GM18520 (cell line): Measurements from ENCODE around the gene EFL1.

Source experiments
- ATAC-seq: cut with Tn5 transposase; IDR thresholded peaks from one replicate; pipeline ENCODE4 v1.9.1; 2021; ENCODE audit not compliant: unreplicated experiment

EFL1 gene

DNA sequence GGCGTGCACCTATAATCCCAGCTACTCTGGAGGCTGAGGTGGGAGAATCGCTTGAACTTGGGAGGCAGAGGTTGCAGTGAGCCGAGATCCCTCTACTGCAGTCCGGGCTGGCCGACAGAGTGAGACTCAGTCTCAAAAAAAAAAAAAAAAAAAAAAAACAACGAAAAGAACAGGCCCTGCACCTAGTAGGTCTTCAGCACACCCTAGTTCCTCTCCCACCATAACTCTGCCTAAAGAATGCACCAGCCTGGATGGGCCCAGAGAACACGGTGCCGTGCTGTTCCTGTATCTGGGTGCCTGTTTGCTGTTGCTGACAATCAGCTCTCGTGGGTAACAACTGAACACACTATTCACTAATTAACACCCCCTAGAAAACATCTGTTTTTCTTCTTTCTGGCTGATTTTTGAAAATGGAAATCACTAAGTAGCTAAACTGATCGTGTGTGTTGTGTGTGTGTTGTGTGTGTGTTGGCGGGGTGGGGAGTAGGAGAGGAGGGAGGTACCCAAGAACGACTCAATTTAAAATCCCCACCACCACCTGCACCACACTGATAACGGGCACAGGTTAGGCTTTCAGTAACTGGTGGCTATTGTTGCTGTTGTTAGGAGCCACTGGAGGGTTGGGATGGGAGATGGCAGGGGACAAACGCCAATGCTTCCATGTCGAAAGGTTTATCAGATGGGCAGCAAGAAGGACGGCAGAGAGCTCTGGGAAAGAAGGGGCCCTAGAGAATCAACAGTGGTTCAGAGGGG lies 176.1 kb downstream of the EFL1 start:
- no peak for ATAC-seq

DNA sequence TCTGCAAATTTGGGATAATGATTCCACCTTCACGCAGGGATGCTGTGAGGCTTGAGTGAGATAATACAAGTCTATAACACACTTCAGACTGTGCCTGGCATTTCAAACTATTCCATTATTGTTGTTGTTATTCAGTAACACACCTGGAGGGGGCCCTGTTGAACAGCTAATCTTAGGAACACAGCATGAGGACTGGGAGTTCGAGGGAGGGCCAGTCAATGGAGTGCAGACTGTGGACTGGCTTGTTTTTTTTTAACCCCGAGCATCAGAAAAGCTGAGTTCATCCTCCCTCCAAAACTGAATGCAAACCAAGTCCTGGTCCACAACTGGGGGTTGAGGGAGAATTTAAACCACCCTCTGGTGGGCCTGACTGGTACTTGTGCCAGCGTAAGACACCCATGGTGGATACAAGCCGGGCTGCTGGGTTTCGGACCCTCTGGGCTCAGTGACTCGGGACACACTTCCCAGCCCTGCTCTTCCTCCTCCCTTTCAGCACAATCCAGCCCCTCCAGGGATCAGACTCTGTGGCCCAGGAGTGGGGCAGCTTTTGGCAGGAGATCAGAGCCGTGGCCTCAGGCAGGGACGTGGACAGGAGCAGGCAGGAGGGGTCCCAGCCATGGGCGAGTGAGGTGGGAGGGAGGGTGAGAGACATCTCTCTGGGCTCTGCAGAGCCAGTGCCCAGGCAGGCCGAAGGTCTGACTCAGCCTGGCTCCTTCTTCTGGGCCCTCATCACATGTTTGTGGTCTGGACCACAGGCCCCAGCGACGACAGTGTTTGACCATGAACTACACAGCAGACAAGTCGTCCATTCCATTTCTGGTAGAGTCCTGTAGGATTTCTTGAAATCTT lies 180.4 kb downstream of the EFL1 start:
- ATAC-seq: no peak

DNA sequence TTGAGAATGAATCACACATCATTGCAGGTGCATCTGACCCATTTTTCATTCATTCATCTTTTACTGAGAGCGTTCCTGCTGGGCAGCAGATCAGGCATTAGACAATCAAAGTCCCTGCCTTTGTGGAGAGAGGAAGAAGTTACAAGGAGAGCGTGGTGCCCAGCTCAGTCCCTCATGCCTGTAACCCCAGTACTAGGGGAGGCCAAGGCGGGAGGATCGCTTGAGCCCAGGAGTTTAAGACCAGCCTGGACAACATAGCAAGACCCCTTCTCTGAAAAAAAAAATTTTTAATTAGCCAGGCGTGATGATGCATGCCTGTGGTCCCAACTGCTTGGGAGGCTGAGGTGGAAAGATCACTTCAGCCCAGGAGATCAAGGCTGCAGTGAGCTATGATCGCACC lies 181.8 kb downstream of the EFL1 start:
- ATAC-seq: no peak
